Heart right ventricle (tissue), 16 donors: Measurements from ENCODE around the gene FZD2. TPM values are rescaled to one million over a fixed set of nuclear protein-coding genes. Genes with fewer than 3 reads are reported as not detected.
"Not testable (repeated sequence)": the region's sequence is repeated elsewhere in the genome, so short reads cannot be mapped to it uniquely, and the experiment has no call there.

Source experiments
- ATAC-seq, 8 donors: fragments of 200-7000 bp; cut with Tn5 transposase; one replicate each; pipeline ENCODE4 v1.9.1; 2020; ENCODE audit warnings: mild to moderate bottlenecking in 8 of 8, moderate library complexity in 8 of 8, moderate number of reproducible peaks in 1 of 8
- DNase-seq, 2 donors: peaks; one replicate each; pipeline ENCODE4 v3.0.0-alpha.2; 2020
- H3K27ac ChIP-seq, 10 donors: fragments of 200-600 bp; sonication (generic) in 2 of 10; one replicate each; pipeline versions ENCODE4 v1.5.0 to v1.8.0; 2020 to 2022; ENCODE audit warnings: mild to moderate bottlenecking in 3 of 10
- H3K27me3 ChIP-seq, 7 donors: fragments of 200-600 bp; one replicate each; pipeline ENCODE4 v1.8.0; 2021 to 2022; ENCODE audit warnings: mild to moderate bottlenecking in 2 of 7
- H3K36me3 ChIP-seq, 9 donors: fragments of 200-600 bp; sonication (generic) in 1 of 9; one replicate each; pipeline versions ENCODE4 v1.5.0 to v1.8.0; 2020 to 2022; ENCODE audit warnings: mild to moderate bottlenecking in 2 of 9
- H3K4me1 ChIP-seq, 9 donors: fragments of 200-600 bp; sonication (generic) in 1 of 9; one replicate each; pipeline versions ENCODE4 v1.5.0 to v1.8.0; 2020 to 2022; ENCODE audit warnings: mild to moderate bottlenecking in 4 of 9
- H3K4me3 ChIP-seq, 10 donors: fragments of 200-600 bp; sonication (generic) in 2 of 10; one replicate each; pipeline versions ENCODE4 v1.5.0 to v1.8.0; 2020 to 2022; ENCODE audit warnings: mild to moderate bottlenecking in 7 of 10, moderate library complexity in 2 of 10
- H3K9me3 ChIP-seq, 11 donors: fragments of 200-600 bp in 10 of 11; sonication (generic) in 2 of 11; one replicate each; pipeline versions ENCODE4 v1.5.0 to v1.8.0; 2013 to 2022; ENCODE audit warnings: mild to moderate bottlenecking in 2 of 11, control low read depth in 1 of 11, moderate library complexity in 1 of 11
- WGBS, 2 donors: extraction: QIAGEN DNeasy Blood & Tissue Kit; methylation state at CpG; one replicate each; pipeline ENCODE4 v1.1.7; 2013; ENCODE audit warnings: inconsistent platforms in 1 of 2; 5-methylcytosine and 5-hydroxymethylcytosine counted together
- intact Hi-C, 10 donors: fragments of 100-400 bp; cut with DNase I; formaldehyde crosslinking; loops; one replicate each; pipeline versions ENCODE4 v1.11.1 to v1.14.2; 2022
- polyA plus RNA-seq, 2 donors: library from polyadenylated mRNA; stranded (reverse); fragments of 200-250 nt; gene quantifications; one replicate each; pipeline ENCODE4 v1.2.3, GENCODE V29; 2013
- total RNA-seq, 10 donors: library from RNA; stranded (reverse); fragmentation: NEBNext Ultra II Directional in 3 of 10; extraction: Animal tissue kit (Norgen Biotek cat#: 25700) in 3 of 10; gene quantifications; one replicate each; pipeline versions ENCODE4 v1.2.1 to v1.2.4, GENCODE V29; 2021 to 2023
- TF ChIP-seq, protein P1 (sequence below), 9 donors: fragments of 200-600 bp; sonication (generic) in 2 of 9; IDR thresholded peaks; one replicate each; pipeline versions ENCODE4 v1.5.0 to v1.8.0; 2021 to 2022; ENCODE audit warnings: antibody characterized with exemption in 9 of 9, mild to moderate bottlenecking in 5 of 9, moderate library complexity in 1 of 9
- donor health status: Arrhythmogenic right ventricular cardiomyopathy.
- donor health status: ischemic (EF 13 %, LVEDD 7.1; RV severe dilation, severe dysfunction).
- donor health status: healthy with polysubstance abuse.
- donor health status: DM: no; HTN: yes; CAD: no.
- donor health status: DM: no; HTN: no; CAD: no.
- donor health status: ischemic (EF 25% LVEDD 6.9; RV normal size, moderate dysfunction).
- donor health status: ischemic (EF 25% LVEDD 5.7; RV mildly dilated, moderate dysfunction).
- donor health status: healthy.
- donor health status: DM: yes; HTN: yes; CAD: no.
- donor health status: Ischemic cardiomyopathy.
- donor health status: ischemic (EF 35%, LVEDD 5.7; RV mildly dilated, moderate dysfunction).
- donor health status: nonischemic (EF 11% LVEDD 7.7; RV severe dilation, severe dysfunction).
- donor health status: DM: yes; HTN: yes; CAD: no.
- donor health status: PGD.
- donor health status: ischemic (EF 29% LVEDD 5.4; RV normal size, mild dysfunction).
- donor health status: nonischemic (EF 23%, LVEDD 6.1; RV moderate dilation, normal function).

Gene FZD2
- total and polyA plus RNA-seq, 12 donors, result 0.92 to 6.9 (median 3.2) TPM

DNA sequence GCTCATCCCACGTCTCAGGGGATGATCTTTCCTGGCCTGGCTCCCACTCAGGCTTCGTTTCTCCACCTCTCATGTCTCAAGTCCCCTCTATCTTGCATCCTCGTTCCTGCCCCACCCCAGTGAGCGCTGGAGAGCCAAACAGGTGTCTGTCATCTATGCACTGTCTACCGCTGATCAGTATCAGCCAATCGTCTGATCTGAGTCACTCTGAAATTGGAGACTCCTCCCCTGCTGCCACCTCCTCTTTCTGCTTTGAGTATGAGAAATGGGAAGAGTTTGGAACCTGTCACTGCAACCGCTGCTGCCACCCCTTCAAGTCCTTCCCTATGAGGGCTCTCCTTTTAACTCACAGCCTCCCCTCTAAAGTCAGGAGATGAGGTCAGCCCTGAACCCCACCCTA, 28.0 kb downstream of the FZD2 start:
- H3K36me3 ChIP-seq, result no peaks in the 10 kb centered on the region
- DNase-seq (no peak), ATAC-seq (no peak)
- H3K4me1 ChIP-seq, result peaks cover 0 to 38% (median 12%) of the 10 kb centered on the region in 9 donors
- H3K27me3 ChIP-seq, result no peaks in the 10 kb centered on the region
- no peaks in the 10 kb centered on the region for H3K9me3 ChIP-seq
- 66 to 72% methylated on average over 7 of the region's 7 CpGs for WGBS, 2 donors
- no peak overlapping the region for H3K4me3 ChIP-seq
- intact Hi-C loops, result no loop called here
- peak overlapping the region in 1 of 10 donors; percentile 80 for H3K27ac ChIP-seq
- TF ChIP-seq, protein P1, sequence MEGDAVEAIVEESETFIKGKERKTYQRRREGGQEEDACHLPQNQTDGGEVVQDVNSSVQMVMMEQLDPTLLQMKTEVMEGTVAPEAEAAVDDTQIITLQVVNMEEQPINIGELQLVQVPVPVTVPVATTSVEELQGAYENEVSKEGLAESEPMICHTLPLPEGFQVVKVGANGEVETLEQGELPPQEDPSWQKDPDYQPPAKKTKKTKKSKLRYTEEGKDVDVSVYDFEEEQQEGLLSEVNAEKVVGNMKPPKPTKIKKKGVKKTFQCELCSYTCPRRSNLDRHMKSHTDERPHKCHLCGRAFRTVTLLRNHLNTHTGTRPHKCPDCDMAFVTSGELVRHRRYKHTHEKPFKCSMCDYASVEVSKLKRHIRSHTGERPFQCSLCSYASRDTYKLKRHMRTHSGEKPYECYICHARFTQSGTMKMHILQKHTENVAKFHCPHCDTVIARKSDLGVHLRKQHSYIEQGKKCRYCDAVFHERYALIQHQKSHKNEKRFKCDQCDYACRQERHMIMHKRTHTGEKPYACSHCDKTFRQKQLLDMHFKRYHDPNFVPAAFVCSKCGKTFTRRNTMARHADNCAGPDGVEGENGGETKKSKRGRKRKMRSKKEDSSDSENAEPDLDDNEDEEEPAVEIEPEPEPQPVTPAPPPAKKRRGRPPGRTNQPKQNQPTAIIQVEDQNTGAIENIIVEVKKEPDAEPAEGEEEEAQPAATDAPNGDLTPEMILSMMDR (IDR thresholded peaks at IDR 0.05), result no peak

DNA sequence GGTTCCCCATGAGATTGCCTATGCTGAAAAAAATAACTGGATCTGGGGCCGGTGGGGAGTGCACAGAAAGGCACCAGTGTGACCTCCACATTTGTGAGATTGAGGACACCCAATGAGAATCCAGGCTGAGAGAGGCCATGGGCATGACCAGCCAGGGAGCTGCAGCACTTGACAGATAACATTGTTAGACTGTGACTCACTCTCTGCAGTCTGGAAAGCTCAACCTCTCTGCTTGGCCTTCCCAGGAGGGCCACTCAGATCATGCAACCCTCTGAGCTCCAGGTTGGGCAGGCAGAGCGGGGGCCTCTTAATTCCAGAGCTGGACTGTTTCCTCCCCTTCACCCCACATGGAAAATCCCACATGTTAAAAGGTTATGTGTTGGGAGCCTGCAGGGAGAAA, 30.1 kb downstream of the FZD2 start:
- Histone ChIP-seq H3K27ac (peak overlapping the region; percentile 20 to 91 (median 77)), H3K4me3 (no peak overlapping the region), H3K27me3 (no peaks in the 10 kb centered on the region), H3K9me3 (no peaks in the 10 kb centered on the region), H3K4me1 (peaks cover 0 to 38% (median 12%) of the 10 kb centered on the region in 9 donors), H3K36me3 (no peaks in the 10 kb centered on the region)
- peak; percentile 33 to 62 for DNase-seq
- intact Hi-C loops, result no loop called here
- TF ChIP-seq, protein P1 (IDR thresholded peaks at IDR 0.05), result no peak
- peak; percentile 87 to 98 (median 95) for ATAC-seq
- WGBS, 2 donors, result 7 to 10% methylated on average over 2 of the region's 2 CpGs

DNA sequence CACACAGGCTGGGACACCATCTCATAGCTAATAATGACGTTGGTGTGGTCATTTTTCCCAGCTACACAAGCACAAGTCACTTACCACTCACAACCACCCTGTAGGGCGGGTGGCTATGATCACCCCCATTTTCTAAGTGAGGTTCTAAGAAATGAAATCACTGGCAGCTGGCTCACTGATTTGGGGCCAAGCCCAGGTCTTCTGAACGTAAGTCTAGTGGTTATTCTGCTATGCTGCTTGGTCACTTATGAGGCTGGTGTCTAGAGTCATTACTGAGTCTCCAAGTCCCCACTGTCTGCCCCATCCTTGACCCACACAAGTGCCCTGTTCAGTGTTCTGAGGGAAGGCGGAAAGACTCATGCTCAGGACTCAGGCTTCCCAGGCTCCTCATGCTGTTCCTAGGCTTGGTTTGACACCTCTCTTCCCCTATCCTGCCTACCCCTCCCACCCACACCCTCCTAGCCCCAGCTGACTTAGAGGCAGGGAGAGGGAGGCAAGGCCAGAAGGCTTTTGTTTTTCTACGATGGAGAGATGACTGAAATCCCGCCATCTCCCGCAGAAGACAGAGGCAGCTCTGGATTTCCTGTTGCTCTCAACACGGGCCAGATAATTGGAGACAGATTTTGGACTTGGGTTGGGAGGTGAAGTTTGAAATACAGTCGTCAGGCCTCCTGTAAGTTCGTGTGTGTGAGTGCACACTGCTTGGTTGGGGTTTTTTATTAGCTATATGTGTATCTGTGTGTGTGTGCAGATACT, 32.2 kb downstream of the FZD2 start:
- no peak for DNase-seq
- 53 to 56% methylated on average over 10 of the region's 10 CpGs for WGBS, 2 donors
- no peak for ATAC-seq
- no peak overlapping the region for H3K4me3 ChIP-seq
- TF ChIP-seq, protein P1 (IDR thresholded peaks at IDR 0.05), result no peak
- H3K36me3 ChIP-seq, result no peaks in the 10 kb centered on the region
- peaks cover 0 to 33% (median 12%) of the 10 kb centered on the region in 9 donors for H3K4me1 ChIP-seq
- no peaks in the 10 kb centered on the region for H3K9me3 ChIP-seq
- peaks cover 0 to 7% (median 0%) of the 10 kb centered on the region in 7 donors for H3K27me3 ChIP-seq
- intact Hi-C loops, result no loop called here
- peak overlapping the region in 1 of 10 donors; percentile 4 for H3K27ac ChIP-seq

DNA sequence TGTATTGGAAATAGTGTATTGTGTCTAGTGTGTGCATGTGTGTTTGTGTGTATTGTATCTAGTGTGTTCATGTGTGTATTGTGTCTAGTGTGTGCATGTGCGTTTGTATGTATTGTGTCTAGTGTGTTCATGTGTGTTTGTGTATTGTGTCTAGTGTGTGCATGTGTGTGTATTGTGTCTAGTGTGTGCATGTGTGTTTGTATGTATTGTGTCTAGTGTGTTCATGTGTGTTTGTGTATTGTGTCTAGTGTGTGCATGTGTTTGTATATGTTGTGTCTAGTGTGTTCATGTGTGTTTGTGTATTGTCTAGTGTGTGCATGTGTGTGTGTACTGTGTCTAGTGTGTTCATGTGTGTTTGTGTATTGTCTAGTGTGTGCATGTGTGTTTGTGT, 32.8 kb downstream of the FZD2 start:
- WGBS, 2 donors, result 100% methylated on average over 1 of the region's 1 CpG
- H3K9me3 ChIP-seq, DNase-seq, ATAC-seq, H3K36me3 ChIP-seq, H3K4me3 ChIP-seq, H3K27ac ChIP-seq, intact Hi-C loops, H3K27me3 ChIP-seq: not testable (repeated sequence)
- H3K4me1 ChIP-seq, result peaks cover 0 to 29% (median 12%) of the 10 kb centered on the region in 9 donors

GRCh38 chr17:44590762-44591161, 33.5 kb downstream of the FZD2 start:
- H3K27me3 ChIP-seq, H3K27ac ChIP-seq, intact Hi-C loops, H3K36me3 ChIP-seq, DNase-seq, H3K4me3 ChIP-seq, ATAC-seq, H3K9me3 ChIP-seq: not testable (repeated sequence)
- 71 to 77% methylated on average over 2 of the region's 2 CpGs for WGBS, 2 donors
- peaks cover 0 to 24% (median 12%) of the 10 kb centered on the region in 9 donors for H3K4me1 ChIP-seq
